B cell (primary cell): Measurements from ENCODE around the gene SUSD3.

ENCODE experiments used
- CTCF ChIP-seq: fragments of 200-600 bp; IDR thresholded peaks from one replicate; pipeline ENCODE4 v1.8.0; 2022; ENCODE audit warnings: antibody characterized with exemption, mild to moderate bottlenecking
- EZH2 ChIP-seq: IDR thresholded peaks from 2 replicates; pipeline ENCODE4 v1.6.1; 2012; ENCODE audit warnings: borderline replicate concordance, low read depth, mild to moderate bottlenecking, moderate library complexity, low read length; ENCODE audit not compliant: insufficient read depth, poor library complexity, severe bottlenecking

DNA sequence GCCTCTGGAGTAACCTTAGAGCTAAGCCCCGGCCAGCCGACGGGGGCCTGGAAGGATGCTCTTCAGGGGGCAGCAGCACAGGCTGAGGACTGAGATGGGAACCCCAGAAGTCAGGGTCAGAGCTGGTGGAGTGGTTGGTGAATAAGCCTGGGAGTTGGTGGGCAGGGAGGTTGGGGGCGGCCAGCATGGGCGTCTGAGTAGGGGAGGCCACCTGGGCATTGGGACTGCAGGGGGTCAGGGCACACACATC lies 61.1 kb downstream of the SUSD3 start:
- no peak for TF ChIP-seq CTCF
- TF ChIP-seq EZH2, result no peak
